NCI-H82 treated with DMSO at 0.1 percent for 48 hours (cell line): Measurements from ENCODE around the gene NUP62.

Experiments used
- DNase-seq: peaks from one replicate; lab custom pipeline; 2025; ENCODE audit not compliant: unreplicated experiment; lab: John Stamatoyannopoulos, UW

The NUP62 gene

GRCh38 chr19:49906879-49907564 is 22.3 kb downstream of the NUP62 start:
- no peak for DNase-seq

GRCh38 chr19:49904136-49904535 is 25.2 kb downstream of the NUP62 start:
- no peak for DNase-seq

GRCh38 chr19:49896863-49897621 is 32.3 kb downstream of the NUP62 start, which contains the start of gene IL4I1:
TSS of gene IL4I1 (minus strand) at chr19:49896887. CDS start at chr19:49896160, 727 bp downstream.
- no peak for DNase-seq

- no peak for DNase-seq
These were observed 33.6 kb downstream of the NUP62 start for GRCh38 chr19:49895566-49896297.

GRCh38 chr19:49894879-49895565 is 34.3 kb downstream of the NUP62 start:
- DNase-seq: no peak

- no peak for DNase-seq
These were observed 35.2 kb downstream of the NUP62 start for GRCh38 chr19:49894011-49894664.

GRCh38 chr19:49892716-49893115 is 36.6 kb downstream of the NUP62 start:
- DNase-seq: no peak

- DNase-seq: no peak
These were observed 37.9 kb downstream of the NUP62 start for GRCh38 chr19:49891393-49891792.

GRCh38 chr19:49890349-49891311 is 38.7 kb downstream of the NUP62 start:
- peak; percentile 73 for DNase-seq

- peak; percentile 2 for DNase-seq
These were observed 39.5 kb downstream of the NUP62 start for GRCh38 chr19:49889687-49890348.

GRCh38 chr19:49889038-49889686 is 40.1 kb downstream of the NUP62 start:
- no peak for DNase-seq

- no peak for DNase-seq
These were observed 40.8 kb downstream of the NUP62 start for GRCh38 chr19:49888510-49888824.

- DNase-seq: no peak
These were observed 41.4 kb downstream of the NUP62 start for GRCh38 chr19:49887665-49888509.

GRCh38 chr19:49887037-49887664 is 42.2 kb downstream of the NUP62 start:
- DNase-seq: no peak

- no peak for DNase-seq
These were observed 44.5 kb downstream of the NUP62 start for GRCh38 chr19:49884760-49885159.

- DNase-seq: no peak
These were observed 45.2 kb downstream of the NUP62 start for GRCh38 chr19:49884109-49884508.

- DNase-seq: no peak
These were observed 46.2 kb downstream of the NUP62 start for GRCh38 chr19:49883094-49883493.
